Epithelial cell of proximal tubule (primary cell): Measurements from ENCODE around the gene ATP11A. TPM values are rescaled to one million over a fixed set of nuclear protein-coding genes. Genes with fewer than 3 reads are reported as not detected.
A peak's percentile ranks its signal among the peaks of the same experiment; 100 is the strongest.

Experiments used
- DNase-seq: peaks from one replicate; pipeline ENCODE4 v3.0.0-alpha.2; 2011; ENCODE audit warnings: low read depth
- H3K4me3 ChIP-seq: 2 replicates; pipeline ENCODE4 v1.5.1; 2011; ENCODE audit warnings: low read depth, mild to moderate bottlenecking, low read length
- CTCF ChIP-seq: conservative IDR thresholded peaks from 2 replicates; pipeline ENCODE4 v1.5.1; 2012; ENCODE audit warnings: low read depth, mild to moderate bottlenecking, low read length
- total RNA-seq: library from RNA; depleted of rRNA; stranded (reverse); fragments of >200 nt; gene quantifications from 2 replicates; pipeline ENCODE4 v1.2.3, GENCODE V29; 2015

ATP11A gene
- total RNA-seq, 1 donor from 2014 or later, result 27.2 TPM

GRCh38 chr13:112740502-112741131 lies 50.8 kb downstream of the ATP11A start:
- no peak for DNase-seq
- H3K4me3 ChIP-seq, result no peak overlapping the region
- no peak for TF ChIP-seq CTCF

GRCh38 chr13:112741185-112741755 lies 51.4 kb downstream of the ATP11A start:
- no peak for DNase-seq
- TF ChIP-seq CTCF, result no peak
- no peak overlapping the region for H3K4me3 ChIP-seq

- H3K4me3 ChIP-seq, result no peak overlapping the region
- no peak for TF ChIP-seq CTCF
- no peak for DNase-seq
Measured at GRCh38 chr13:112741835-112742570, 52.2 kb downstream of the ATP11A start.

GRCh38 chr13:112742583-112742982 lies 52.7 kb downstream of the ATP11A start:
- no peak for TF ChIP-seq CTCF
- no peak overlapping the region for H3K4me3 ChIP-seq
- no peak for DNase-seq

GRCh38 chr13:112743451-112744167 lies 53.8 kb downstream of the ATP11A start:
- no peak overlapping the region for H3K4me3 ChIP-seq
- TF ChIP-seq CTCF, result no peak
- no peak for DNase-seq

- TF ChIP-seq CTCF, result no peak
Measured at GRCh38 chr13:112744168-112745021, 54.6 kb downstream of the ATP11A start.

More at GRCh38 chr13:112744168-112745021, 54.6 kb downstream of the ATP11A start:
- no peak for DNase-seq
- H3K4me3 ChIP-seq, result peak overlapping the region; percentile 8
